ENCODE measurements around the gene OSBPL10. TPM values are rescaled to one million over a fixed set of nuclear protein-coding genes. Genes with fewer than 3 reads are reported as not detected.

The OSBPL10 gene, protein sequence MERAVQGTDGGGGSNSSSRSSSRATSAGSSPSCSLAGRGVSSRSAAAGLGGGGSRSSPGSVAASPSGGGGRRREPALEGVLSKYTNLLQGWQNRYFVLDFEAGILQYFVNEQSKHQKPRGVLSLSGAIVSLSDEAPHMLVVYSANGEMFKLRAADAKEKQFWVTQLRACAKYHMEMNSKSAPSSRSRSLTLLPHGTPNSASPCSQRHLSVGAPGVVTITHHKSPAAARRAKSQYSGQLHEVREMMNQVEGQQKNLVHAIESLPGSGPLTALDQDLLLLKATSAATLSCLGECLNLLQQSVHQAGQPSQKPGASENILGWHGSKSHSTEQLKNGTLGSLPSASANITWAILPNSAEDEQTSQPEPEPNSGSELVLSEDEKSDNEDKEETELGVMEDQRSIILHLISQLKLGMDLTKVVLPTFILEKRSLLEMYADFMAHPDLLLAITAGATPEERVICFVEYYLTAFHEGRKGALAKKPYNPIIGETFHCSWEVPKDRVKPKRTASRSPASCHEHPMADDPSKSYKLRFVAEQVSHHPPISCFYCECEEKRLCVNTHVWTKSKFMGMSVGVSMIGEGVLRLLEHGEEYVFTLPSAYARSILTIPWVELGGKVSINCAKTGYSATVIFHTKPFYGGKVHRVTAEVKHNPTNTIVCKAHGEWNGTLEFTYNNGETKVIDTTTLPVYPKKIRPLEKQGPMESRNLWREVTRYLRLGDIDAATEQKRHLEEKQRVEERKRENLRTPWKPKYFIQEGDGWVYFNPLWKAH
- 15.8 and 19.5 TPM in 2 replicates for total RNA-seq

DNA sequence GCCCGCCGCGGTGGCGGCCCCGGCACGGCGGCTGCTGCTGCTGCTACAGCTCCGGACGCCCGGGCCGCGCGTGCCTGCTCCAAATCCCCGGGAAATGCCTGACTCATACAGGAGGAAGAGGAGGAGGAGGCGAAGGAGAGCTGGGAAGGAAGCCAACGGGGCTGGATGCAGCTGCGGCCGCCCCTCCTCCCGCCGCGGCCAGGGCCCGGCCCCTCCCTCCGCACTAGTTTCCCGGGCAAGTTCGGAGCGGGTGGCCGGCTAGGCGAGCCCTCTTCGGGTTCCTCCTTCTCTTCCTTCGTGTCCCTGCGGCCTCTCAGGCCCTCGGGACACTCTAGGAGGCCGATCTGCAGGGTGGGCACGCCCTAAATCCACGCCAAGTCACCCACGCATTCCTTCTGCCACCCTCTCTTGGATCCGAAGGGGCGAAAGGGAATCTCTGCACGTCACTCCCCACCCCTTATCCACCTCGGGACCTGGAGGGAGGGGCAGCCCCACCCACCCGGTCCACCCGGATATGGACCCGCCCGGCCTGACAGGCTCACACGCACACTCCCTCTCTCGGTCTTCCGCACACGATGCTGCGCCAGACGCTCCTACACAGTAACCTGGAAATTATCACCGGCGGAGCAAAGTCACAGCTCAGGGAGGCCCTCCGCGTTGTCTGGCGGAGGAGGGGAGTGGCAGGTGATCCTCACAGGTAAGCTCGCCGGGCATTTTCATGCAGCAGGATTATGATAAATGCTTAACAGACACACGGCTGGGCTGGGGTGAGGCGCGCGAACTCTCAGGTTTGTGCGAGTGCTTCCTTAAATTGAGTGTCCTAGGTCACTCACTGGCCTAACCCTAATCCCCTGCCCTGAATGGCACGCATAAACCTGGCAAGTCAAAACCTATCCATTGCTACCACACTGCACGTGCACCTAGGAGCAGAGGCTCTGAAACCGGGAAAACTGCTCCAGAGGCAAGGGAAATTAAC is at the start of gene OSBPL10, which contains the start of gene ZNF860:
TSS of gene OSBPL10 (minus strand) at position 57 of the 976 bp plus-strand sequence. CDS start 83 bp downstream, outside the sequence.
TSS of gene ZNF860 (plus strand) at position 545 of the 976 bp plus-strand sequence. CDS start 7,330 bp downstream, outside the sequence.

Other genes with a start within 250 kb of the OSBPL10 start
- 0.61 and 0.65 TPM in 2 replicates for gene ZNF860, start 488 bp upstream of the OSBPL10 start, total RNA-seq
- gene GPD1L, start 125.4 kb upstream of the OSBPL10 start, total RNA-seq = 15.3 and 31.8 TPM in 2 replicates